Body of pancreas (tissue), 4 donors: ENCODE data around the gene MYO10.

Experiments
- CTCF ChIP-seq, 7 experiments: fragments of 450-650 bp in 4 of 7; fragments of 200-600 bp in 3 of 7; sonication (generic) in 3 of 7; IDR thresholded peaks; one replicate each; pipeline ENCODE4 v1.5.1; 2016 to 2019; ENCODE audit warnings: antibody characterized with exemption in 7 of 7
- POLR2A ChIP-seq, 3 donors: fragments of 450-650 bp; IDR thresholded peaks; one replicate each; pipeline ENCODE4 v1.6.1; 2016; ENCODE audit warnings: antibody characterized with exemption in 3 of 3, mild to moderate bottlenecking in 2 of 3

- TF ChIP-seq POLR2A (IDR thresholded peaks at IDR 0.05) (no peak), CTCF (IDR thresholded peaks at IDR 0.05) (no peak)
These were observed 262.6 kb downstream of the MYO10 start for GRCh38 chr5:16673241-16674201.
